ENCODE results near the gene HDLBP.

DNA sequence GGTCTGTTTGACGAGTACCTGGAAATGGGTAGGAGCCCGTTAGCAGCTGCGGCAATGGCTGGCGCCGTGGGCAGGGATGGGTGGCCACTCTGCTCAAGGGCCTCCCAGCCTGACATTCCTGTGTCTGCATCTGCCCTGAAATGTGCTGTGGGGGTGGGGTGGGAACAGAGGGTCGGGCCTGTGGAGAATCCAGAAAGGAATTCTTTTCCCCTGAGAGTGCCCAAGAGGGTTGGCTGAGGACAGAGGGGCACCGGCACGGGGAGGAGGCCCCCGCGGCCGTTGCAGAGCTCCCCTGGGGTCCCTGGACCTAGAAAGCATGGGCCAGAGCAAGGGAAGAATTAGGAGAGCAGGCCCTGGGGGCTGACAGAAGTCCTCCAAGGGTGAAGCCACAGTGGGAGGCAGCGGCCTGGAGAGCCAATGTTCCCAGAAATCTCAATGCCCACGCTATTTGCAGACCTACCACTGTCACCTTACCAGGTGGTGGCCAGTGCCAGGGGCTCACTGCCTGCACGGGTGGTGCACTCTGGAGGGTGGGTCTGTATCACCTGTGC lies 99.2 kb downstream of the HDLBP start:
- no peak for TF ChIP-seq POLR2A (IDR thresholded peaks at IDR 0.05)
- TF ChIP-seq, protein P1, sequence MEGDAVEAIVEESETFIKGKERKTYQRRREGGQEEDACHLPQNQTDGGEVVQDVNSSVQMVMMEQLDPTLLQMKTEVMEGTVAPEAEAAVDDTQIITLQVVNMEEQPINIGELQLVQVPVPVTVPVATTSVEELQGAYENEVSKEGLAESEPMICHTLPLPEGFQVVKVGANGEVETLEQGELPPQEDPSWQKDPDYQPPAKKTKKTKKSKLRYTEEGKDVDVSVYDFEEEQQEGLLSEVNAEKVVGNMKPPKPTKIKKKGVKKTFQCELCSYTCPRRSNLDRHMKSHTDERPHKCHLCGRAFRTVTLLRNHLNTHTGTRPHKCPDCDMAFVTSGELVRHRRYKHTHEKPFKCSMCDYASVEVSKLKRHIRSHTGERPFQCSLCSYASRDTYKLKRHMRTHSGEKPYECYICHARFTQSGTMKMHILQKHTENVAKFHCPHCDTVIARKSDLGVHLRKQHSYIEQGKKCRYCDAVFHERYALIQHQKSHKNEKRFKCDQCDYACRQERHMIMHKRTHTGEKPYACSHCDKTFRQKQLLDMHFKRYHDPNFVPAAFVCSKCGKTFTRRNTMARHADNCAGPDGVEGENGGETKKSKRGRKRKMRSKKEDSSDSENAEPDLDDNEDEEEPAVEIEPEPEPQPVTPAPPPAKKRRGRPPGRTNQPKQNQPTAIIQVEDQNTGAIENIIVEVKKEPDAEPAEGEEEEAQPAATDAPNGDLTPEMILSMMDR (IDR thresholded peaks at IDR 0.05) = no peak

All from Peyer's patch (tissue), 4 donors.